Testis (tissue), 3 donors: ENCODE results near the gene RETREG3. TPM values are rescaled to one million over a fixed set of nuclear protein-coding genes. Genes with fewer than 3 reads are reported as not detected.
"Not testable (repeated sequence)": the region's sequence is repeated elsewhere in the genome, so short reads cannot be mapped to it uniquely, and the experiment has no call there.

Experiments
- DNase-seq: peaks from one replicate; pipeline ENCODE4 v3.0.0-alpha.2; 2019
- H3K27ac ChIP-seq, 2 donors: fragments of 200-600 bp; sonication (generic); one replicate each; pipeline ENCODE4 v1.5.1; 2019
- H3K27me3 ChIP-seq: fragments of 200-600 bp; sonication (generic); one replicate; pipeline ENCODE4 v1.5.1; 2019
- H3K36me3 ChIP-seq: fragments of 200-600 bp; sonication (generic); one replicate; pipeline ENCODE4 v1.5.1; 2017; ENCODE audit warnings: low read depth; ENCODE audit errors: missing control alignments
- H3K4me1 ChIP-seq: fragments of 200-600 bp; sonication (generic); one replicate; pipeline ENCODE4 v1.5.1; 2019
- H3K4me3 ChIP-seq, 2 donors: fragments of 200-600 bp; sonication (generic); one replicate each; pipeline ENCODE4 v1.5.1; 2017 to 2019
- H3K9me3 ChIP-seq: fragments of 200-600 bp; sonication (generic); one replicate; pipeline ENCODE4 v1.5.1; 2017
- CTCF ChIP-seq, 3 experiments: fragments of 450-650 bp in 2 of 3; fragments of 200-600 bp in 1 of 3; sonication (generic) in 1 of 3; IDR thresholded peaks; one replicate each; pipeline ENCODE4 v1.5.1; 2016 to 2019; ENCODE audit warnings: antibody characterized with exemption in 3 of 3, mild to moderate bottlenecking in 2 of 3, moderate library complexity in 1 of 3
- POLR2A ChIP-seq: fragments of 450-650 bp; IDR thresholded peaks from one replicate; pipeline ENCODE4 v1.6.1; 2017; ENCODE audit warnings: antibody characterized with exemption, mild to moderate bottlenecking, moderate library complexity
- WGBS, 2 donors: methylation state at CpG; one replicate each; pipeline ENCODE4 v1.1.5; 2018; 5-methylcytosine and 5-hydroxymethylcytosine counted together
- intact Hi-C: fragments of 100-400 bp; cut with DNase I; formaldehyde crosslinking; loops from one replicate; pipeline ENCODE4 v1.15.1; 2023; ENCODE audit warnings: low total_unique reads
- polyA plus RNA-seq: library from polyadenylated mRNA; stranded (reverse); fragments of 350-450 nt; fragmentation: Illumina TruSeq; extraction: RNeasy Lipid Tissue Mini Kit (QIAGEN cat#74804); gene quantifications from one replicate; pipeline ENCODE4 v1.2.3, GENCODE V29; 2014; ENCODE audit warnings: low read depth, low replicate concordance; ENCODE audit not compliant: insufficient read depth
- total RNA-seq, 2 donors: library from RNA; depleted of rRNA; stranded (reverse); fragments of >200 nt; gene quantifications; one replicate each; pipeline ENCODE4 v1.2.3, GENCODE V29; 2016

Gene RETREG3
- total and polyA plus RNA-seq, 3 donors from 2014 or later, result 62.3 to 154 (median 140) TPM

DNA sequence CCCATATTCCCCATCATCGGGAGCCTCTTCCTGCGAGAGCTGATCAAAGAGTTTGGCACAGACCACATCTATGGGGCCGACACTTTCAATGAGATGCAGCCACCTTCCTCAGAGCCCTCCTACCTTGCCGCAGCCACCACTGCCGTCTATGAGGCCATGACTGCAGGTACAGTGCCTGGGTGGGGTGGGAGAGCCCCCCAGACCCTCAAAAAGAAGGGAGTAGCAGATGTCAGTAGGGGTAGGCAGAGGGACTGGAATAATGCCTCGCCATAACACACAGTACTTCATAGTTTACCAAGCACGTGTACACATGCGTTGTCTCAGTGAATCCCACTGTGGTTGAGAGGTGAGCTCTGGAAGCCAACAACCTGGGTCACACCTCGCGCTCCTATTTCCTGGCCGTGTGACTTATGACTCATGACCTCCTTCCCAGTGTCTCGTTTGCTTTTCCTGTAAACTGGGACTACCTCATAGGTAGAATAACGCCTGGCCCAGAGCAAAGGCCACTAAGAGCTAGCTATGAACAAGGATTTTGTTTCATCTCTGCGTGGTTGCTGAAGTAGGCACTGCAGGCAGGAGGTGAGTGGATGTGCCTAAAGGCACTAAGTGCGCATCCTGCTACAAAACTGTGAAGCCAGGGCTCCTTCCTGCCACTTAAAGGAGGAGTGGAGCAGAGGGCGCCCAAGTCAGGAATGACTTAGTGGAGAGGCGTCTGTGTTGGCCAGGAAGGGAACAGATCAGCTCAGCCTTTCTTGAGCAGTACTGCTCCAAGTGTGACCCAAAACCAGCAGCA lies 67.9 kb downstream of the RETREG3 start:
- H3K36me3 ChIP-seq, result no peaks in the 10 kb centered on the region
- H3K9me3 ChIP-seq, result no peaks in the 10 kb centered on the region
- intact Hi-C loops, result no loop called here
- 86 to 88% methylated on average over 17 of the region's 17 CpGs for WGBS, 2 donors
- H3K27ac ChIP-seq, result no peak overlapping the region
- no peaks in the 10 kb centered on the region for H3K27me3 ChIP-seq
- DNase-seq, result no peak
- peaks cover 10% of the 10 kb centered on the region for H3K4me1 ChIP-seq
- H3K4me3 ChIP-seq, result no peak overlapping the region
- TF ChIP-seq POLR2A (no peak), CTCF (IDR thresholded peaks at IDR 0.05) (no peak)

- H3K27me3 ChIP-seq, H3K4me3 ChIP-seq, DNase-seq, intact Hi-C loops, H3K36me3 ChIP-seq, H3K9me3 ChIP-seq, H3K27ac ChIP-seq: not testable (repeated sequence)
- 84 to 87% methylated on average over 4 of the region's 4 CpGs for WGBS, 2 donors
- H3K4me1 ChIP-seq, result peaks cover 13% of the 10 kb centered on the region
Measured at GRCh38 chr17:42540558-42540957, 68.6 kb downstream of the RETREG3 start.

DNA sequence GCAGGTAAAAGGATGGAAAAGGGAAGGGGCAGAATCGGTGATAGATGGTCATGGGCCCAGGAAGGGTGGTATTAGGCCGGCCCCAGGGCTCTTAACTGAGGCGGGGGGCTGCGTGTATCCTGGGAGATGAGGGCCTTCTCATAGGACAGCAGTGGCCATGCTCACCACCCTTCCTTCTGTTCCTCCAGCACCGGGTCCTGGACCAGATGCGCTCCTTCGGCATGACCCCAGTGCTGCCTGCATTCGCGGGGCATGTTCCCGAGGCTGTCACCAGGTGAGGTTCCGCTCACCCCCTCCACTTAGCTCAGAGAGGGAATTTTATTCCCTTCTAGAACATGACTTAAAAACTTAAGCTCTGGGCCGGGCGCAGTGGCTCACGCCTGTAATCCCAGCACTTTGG lies 70.7 kb downstream of the RETREG3 start:
- Histone ChIP-seq H3K36me3 (no peaks in the 10 kb centered on the region), H3K27me3 (no peaks in the 10 kb centered on the region), H3K4me3 (no peak overlapping the region), H3K9me3 (no peaks in the 10 kb centered on the region), H3K4me1 (peaks cover 17% of the 10 kb centered on the region), H3K27ac (no peak overlapping the region)
- intact Hi-C loops, result no loop called here
- 94% methylated on average over 7 to 14 of the region's 14 CpGs for WGBS, 2 donors
- TF ChIP-seq POLR2A, result no peak
- no peak for TF ChIP-seq CTCF (IDR thresholded peaks at IDR 0.05)
- no peak for DNase-seq

GRCh38 chr17:42537826-42538451 lies 71.2 kb downstream of the RETREG3 start:
- H3K36me3 ChIP-seq, result no peaks in the 10 kb centered on the region
- intact Hi-C loops, result no loop called here
- no peak overlapping the region for H3K27ac ChIP-seq
- H3K9me3 ChIP-seq, result no peaks in the 10 kb centered on the region
- peaks cover 17% of the 10 kb centered on the region for H3K4me1 ChIP-seq
- no peak for TF ChIP-seq POLR2A
- TF ChIP-seq CTCF (IDR thresholded peaks at IDR 0.05), result no peak
- WGBS, 2 donors, result 81 to 84% methylated on average over 5 of the region's 5 CpGs
- no peak for DNase-seq
- H3K4me3 ChIP-seq, result no peak overlapping the region
- H3K27me3 ChIP-seq, result no peaks in the 10 kb centered on the region

DNA sequence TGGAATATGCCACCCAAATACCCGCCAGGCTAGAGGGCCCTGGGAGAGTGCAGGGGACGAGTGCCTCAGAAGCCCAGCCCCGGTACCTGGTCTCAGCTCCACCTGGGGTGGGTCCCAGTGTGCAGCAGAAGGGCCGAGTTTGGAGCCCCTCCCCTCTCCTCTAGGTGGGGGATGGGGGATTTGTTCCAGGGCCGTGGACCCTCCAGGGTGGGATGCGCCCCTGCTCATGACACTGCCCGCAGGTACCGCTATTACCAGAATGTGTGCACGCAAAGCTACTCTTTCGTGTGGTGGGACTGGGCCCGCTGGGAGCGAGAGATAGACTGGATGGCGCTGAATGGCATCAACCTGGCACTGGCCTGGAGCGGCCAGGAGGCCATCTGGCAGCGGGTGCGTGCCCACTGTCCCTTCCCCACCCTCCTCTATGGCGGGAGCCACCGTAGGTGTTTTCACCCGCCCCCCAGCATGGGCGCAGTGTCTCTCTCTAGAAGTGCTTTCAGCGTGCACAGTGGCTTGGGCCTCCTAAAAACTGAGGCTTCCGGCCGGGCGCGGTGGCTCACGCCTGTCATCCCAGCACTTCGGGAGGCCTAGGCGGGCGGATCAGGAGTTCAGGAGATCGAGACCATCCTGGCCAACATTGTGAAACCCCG lies 71.9 kb downstream of the RETREG3 start:
- no peaks in the 10 kb centered on the region for H3K9me3 ChIP-seq
- H3K36me3 ChIP-seq, result no peaks in the 10 kb centered on the region
- H3K27ac ChIP-seq, result peak overlapping the region; percentile 33 to 97
- intact Hi-C loops, result no loop called here
- no peak for DNase-seq
- WGBS, 2 donors, result 61 to 69% methylated on average over 20 to 30 of the region's 31 CpGs
- peaks cover 17% of the 10 kb centered on the region for H3K4me1 ChIP-seq
- no peak for TF ChIP-seq CTCF (IDR thresholded peaks at IDR 0.05)
- no peak for TF ChIP-seq POLR2A
- no peaks in the 10 kb centered on the region for H3K27me3 ChIP-seq
- H3K4me3 ChIP-seq, result peak overlapping the region; percentile 71 to 83
